GM12878 (cell line): ENCODE data around the gene ERC1. TPM values are rescaled to one million over a fixed set of nuclear protein-coding genes. Genes with fewer than 3 reads are reported as not detected.

ENCODE experiments used
- ATAC-seq: fragments of 200-7000 bp; cut with Tn5 transposase; 3 replicates; pipeline ENCODE4 v1.9.1; 2020; ENCODE audit warnings: mild to moderate bottlenecking, moderate library complexity
- BruUV-seq: library from RNA; stranded (reverse); fragments of 400-500 nt; replicated peaks from 2 replicates; lab custom pipeline; 2021; lab: Mats Ljungman, UMichigan
- CTCF ChIA-PET: fragments of 300-600 bp; sonication (Branson Sonifier 250); formaldehyde crosslinking; extraction: SDS; loops from one replicate; lab custom pipeline; 2021; ENCODE audit warnings: inconsistent platforms; lab: Yijun Ruan, JAX
- POLR2A ChIA-PET: fragments of 350-600 bp; formaldehyde crosslinking; extraction: SDS; loops from one replicate; lab custom pipeline; 2021; ENCODE audit warnings: inconsistent platforms; lab: Charles Lee
- RAD21 ChIA-PET: fragments of 300-600 bp; sonication (Branson Sonifier 250); formaldehyde crosslinking; loops from one replicate; lab custom pipeline; 2023; ENCODE audit warnings: antibody characterized with exemption; ENCODE audit not compliant: unreplicated experiment; lab: Charles Lee
- SMC1A ChIA-PET: fragments of 300-600 bp; sonication (Branson Sonifier 250); formaldehyde crosslinking; loops from one replicate; lab custom pipeline; 2023; ENCODE audit not compliant: unreplicated experiment, uncharacterized antibody; lab: Charles Lee
- DNase-seq: peaks from one replicate; pipeline ENCODE4 v3.0.0-alpha.2; 2011; ENCODE audit warnings: low read depth, low spot score
- FAIRE-seq: peaks from 3 replicates; lab custom pipeline; 2011; peaks lifted over from hg19 to GRCh38; lab: Jason Lieb, UNC
- H2AFZ ChIP-seq: 2 replicates; pipeline ENCODE4 v1.6.0; 2011; ENCODE audit warnings: low read depth, low read length, control low read depth; ENCODE audit not compliant: control insufficient read depth
- H3K27ac ChIP-seq: 2 replicates; pipeline ENCODE4 v1.5.1; 2011; ENCODE audit warnings: control low read depth; ENCODE audit not compliant: control insufficient read depth, insufficient read depth
- H3K27me3 ChIP-seq, 2 experiments: replicated peaks in 1 of 2; 2 replicates each; pipeline versions ENCODE4 v1.6.0 to v1.6.1; 2011; ENCODE audit warnings: low read length in 1 of 2; ENCODE audit not compliant: control insufficient read depth in 2 of 2, insufficient read depth in 2 of 2
- H3K36me3 ChIP-seq, 2 experiments: 2 replicates each; pipeline ENCODE4 v1.5.1; 2011; ENCODE audit warnings: low read length in 1 of 2; ENCODE audit not compliant: control insufficient read depth in 2 of 2, insufficient read depth in 2 of 2
- H3K4me1 ChIP-seq: 2 replicates; pipeline ENCODE4 v1.6.1; 2011; ENCODE audit warnings: mild to moderate bottlenecking, low read length, moderate library complexity, mixed read lengths; ENCODE audit not compliant: control insufficient read depth, insufficient read depth
- H3K4me2 ChIP-seq: 2 replicates; pipeline ENCODE4 v1.6.0; 2011; ENCODE audit warnings: control low read depth; ENCODE audit not compliant: control insufficient read depth, insufficient read depth
- H3K4me3 ChIP-seq: fragments of 200-600 bp; sonication (generic); 2 replicates; pipeline ENCODE4 v1.5.1; 2016
- H3K79me2 ChIP-seq: 2 replicates; pipeline ENCODE4 v1.6.0; 2011; ENCODE audit warnings: low read length; ENCODE audit not compliant: control insufficient read depth, insufficient read depth
- H3K9ac ChIP-seq: 2 replicates; pipeline ENCODE4 v1.8.0; 2011; ENCODE audit warnings: low read length, control low read depth, mixed read lengths; ENCODE audit not compliant: control insufficient read depth, insufficient read depth
- H3K9me3 ChIP-seq: replicated peaks from 3 replicates; pipeline ENCODE4 v1.5.1; 2011; ENCODE audit warnings: mild to moderate bottlenecking, low read length; ENCODE audit not compliant: control insufficient read depth, insufficient read depth
- H4K20me1 ChIP-seq: 2 replicates; pipeline ENCODE4 v1.6.0; 2011; ENCODE audit not compliant: control insufficient read depth, insufficient read depth
- BHLHE40 ChIP-seq, 2 experiments: fragments of 450-650 bp in 1 of 2; IDR thresholded peaks; 2 replicates each; pipeline ENCODE4 v1.6.1; 2011 to 2017; ENCODE audit warnings: low read depth in 2 of 2, borderline replicate concordance in 1 of 2, improper control_type of control experiment in 1 of 2, low read length in 1 of 2, mild to moderate bottlenecking in 1 of 2
- CBFB ChIP-seq: IDR thresholded peaks from 2 replicates; pipeline ENCODE4 v1.6.1; 2016; ENCODE audit warnings: antibody characterized with exemption, low read depth
- DPF2 ChIP-seq: fragments of 450-650 bp; IDR thresholded peaks from 2 replicates; pipeline ENCODE4 v1.6.1; 2017; ENCODE audit warnings: mild to moderate bottlenecking
- EED ChIP-seq: sonication (generic); IDR thresholded peaks from 2 replicates; pipeline ENCODE4 v1.6.1; 2016; ENCODE audit warnings: antibody characterized with exemption, low read depth
- HCFC1 ChIP-seq: fragments of 150-350 bp; IDR thresholded peaks from 2 replicates; pipeline ENCODE4 v1.6.1; 2014; ENCODE audit warnings: low read length
- IKZF1 ChIP-seq: fragments of 450-650 bp; conservative IDR thresholded peaks from 2 replicates; pipeline ENCODE4 v1.6.1; 2017; ENCODE audit warnings: antibody characterized with exemption, mild to moderate bottlenecking
- IKZF2 ChIP-seq, 2 experiments: fragments of 450-650 bp; IDR thresholded peaks; 2 replicates each; pipeline ENCODE4 v1.6.1; 2017; ENCODE audit warnings: mild to moderate bottlenecking in 2 of 2, moderate library complexity in 2 of 2
- MEF2B ChIP-seq: fragments of 450-650 bp; IDR thresholded peaks from 2 replicates; pipeline ENCODE4 v1.6.1; 2018; ENCODE audit warnings: mild to moderate bottlenecking, moderate library complexity; ENCODE audit not compliant: partially characterized antibody, poor library complexity, severe bottlenecking
- MTA2 ChIP-seq: fragments of 450-650 bp; IDR thresholded peaks from 2 replicates; pipeline ENCODE4 v1.6.1; 2016; ENCODE audit warnings: low read depth, mild to moderate bottlenecking, moderate library complexity
- RBBP5 ChIP-seq: fragments of 200-600 bp; sonication (generic); conservative IDR thresholded peaks from 2 replicates; pipeline ENCODE4 v1.6.1; 2016
- RELA ChIP-seq: fragments of 450-650 bp; IDR thresholded peaks from 2 replicates; pipeline ENCODE4 v1.8.0; 2014; ENCODE audit warnings: borderline replicate concordance; ENCODE audit not compliant: partially characterized antibody
- RELB ChIP-seq: fragments of 450-650 bp; IDR thresholded peaks from 2 replicates; pipeline ENCODE4 v1.6.1; 2017; ENCODE audit warnings: low read depth, mild to moderate bottlenecking, moderate library complexity
- SKIL ChIP-seq: fragments of 450-650 bp; IDR thresholded peaks from 2 replicates; pipeline ENCODE4 v1.6.1; 2017; ENCODE audit warnings: mild to moderate bottlenecking, low read depth, inconsistent platforms; ENCODE audit not compliant: poor library complexity, severe bottlenecking
- ZZZ3 ChIP-seq: IDR thresholded peaks from 2 replicates; pipeline ENCODE4 v1.6.1; 2011; ENCODE audit warnings: low read depth; ENCODE audit not compliant: control insufficient read depth, insufficient read length
- WGBS: methylation state at CpG from one replicate; pipeline ENCODE4 v1.1.6; 2016; ENCODE audit warnings: low lambda C conversion rate; ENCODE audit not compliant: insufficient replicate concordance, insufficient coverage; ENCODE audit errors: missing lambda C conversion rate; 5-methylcytosine and 5-hydroxymethylcytosine counted together
- in situ Hi-C: fragments of 300-500 bp; cut with MboI; formaldehyde crosslinking; loops from 9 replicates; pipeline ENCODE4 v1.14.3; 2018; ENCODE audit warnings: mixed read lengths
- intact Hi-C: fragments of 100-400 bp; cut with micrococcal nuclease; formaldehyde crosslinking; loops from one replicate; pipeline ENCODE4 v1.14.2; 2022; ENCODE audit not compliant: unreplicated experiment
- polyA plus RNA-seq, 11 experiments: library from polyadenylated mRNA; depleted of rRNA in 4 of 11; unstranded in 6 of 11; stranded (reverse) in 5 of 11; fragments of >200 nt; fragmentation: Nextera tagmentation in 4 of 11; fragmentation: Illumina TruSeq in 1 of 11; extraction: Ambion mirVana in 4 of 11; extraction: Trizol in 1 of 11; gene quantifications; 1 replicate in 1 of 11; 2 replicates in 10 of 11; pipeline versions ENCODE4 v1.2.1 to v1.2.3, GENCODE V29; 2011 to 2016; ENCODE audit warnings: inconsistent platforms in 2 of 11, missing spikeins in 2 of 11, low read depth in 1 of 11
- total RNA-seq, 4 experiments: library from RNA; depleted of rRNA in 3 of 4; stranded (reverse); fragments of >200 nt in 3 of 4; fragmentation: Illumina TruSeq in 1 of 4; extraction: Trizol in 1 of 4; gene quantifications; 2 replicates each; pipeline versions ENCODE4 v1.2.1 to v1.2.3, GENCODE V29; 2013 to 2021
- TF ChIP-seq, protein P1 (sequence below): fragments of 450-650 bp; IDR thresholded peaks from 2 replicates; pipeline ENCODE4 v1.6.1; 2016; ENCODE audit warnings: mild to moderate bottlenecking
- TF ChIP-seq, protein P2 (sequence below): fragments of 450-650 bp; IDR thresholded peaks from 2 replicates; pipeline ENCODE4 v1.6.1; 2018; ENCODE audit warnings: mild to moderate bottlenecking, low read depth, moderate library complexity; ENCODE audit not compliant: partially characterized antibody

Gene ERC1
- total and polyA plus RNA-seq, 10 of the 15 experiments (the other 5 are each of a cell fraction or from before 2014, with no cell fraction given), result 0.75 to 8.0 (median 5.0) TPM

- DNase-seq, result peak; percentile 54
- Histone ChIP-seq H3K4me1 (peaks cover 37% of the 10 kb centered on the region), H3K9ac (peak overlapping the region; percentile 66; the same call in 1 of the 2 replicates), H3K9me3 (no peaks in the 10 kb centered on the region), H3K4me2 (peak overlapping the region; percentile 100), H2AFZ (peak overlapping the region; percentile 15; the same call in 1 of the 2 replicates), H3K27me3 (no peaks in the 10 kb centered on the region), H3K4me3 (peak overlapping the region; percentile 28; the same call in 1 of the 2 replicates), H3K79me2 (peaks cover 34% of the 10 kb centered on the region), H3K27ac (peak overlapping the region; percentile 37), H4K20me1 (no peaks in the 10 kb centered on the region), H3K36me3 (no peaks in the 10 kb centered on the region)
- ChIA-PET CTCF (interaction anchor here (0.8 to 5.4 kb wide), 9 partner anchors 11 to 426 kb away, joined by 3 to 55 read pairs (median 5); no protein-coding TSS in a partner anchor), RAD21 (interaction anchor here (0.6 to 6.3 kb wide), 11 partner anchors 18 to 416 kb away, joined by 3 to 55 read pairs (median 5); no protein-coding TSS in a partner anchor), SMC1A (interaction anchor here (0.9 to 6.3 kb wide), 17 partner anchors 9 to 442 kb away, joined by 3 to 56 read pairs (median 6); no protein-coding TSS in a partner anchor), POLR2A (interaction anchor here (0.5 to 4.7 kb wide), 11 partner anchors 8 to 857 kb away, joined by 3 to 43 read pairs (median 4); no protein-coding TSS in a partner anchor)
- BruUV-seq, result no TSS peak
- no peak for FAIRE-seq
- intact Hi-C loops (loop anchor here (5.0 kb wide), 2 partner anchors 112 to 417 kb away; no protein-coding TSS in a partner anchor), in situ Hi-C loops (no loop called here)
- ATAC-seq, result peak; percentile 50
- WGBS, result 2% methylated on average over 3 of the region's 3 CpGs
- peak; percentile 65 for TF ChIP-seq IKZF1
- no peak for TF ChIP-seq ZZZ3
- TF ChIP-seq RELB, result peak; percentile 11; the same call in 1 of the 2 replicates
- TF ChIP-seq CBFB, result no peak; the same call in 1 of the 2 replicates
- no peak for TF ChIP-seq RBBP5
- 0 out of 2 replicates have a peak, but pooled peaks have one; percentile 16 for TF ChIP-seq MTA2
- no peak for TF ChIP-seq HCFC1
- TF ChIP-seq IKZF2 (IDR thresholded peaks at IDR 0.05), result peak; percentile 62 to 69; a peak in 2 of 4 replicates
- no peak for TF ChIP-seq RELA
- TF ChIP-seq, protein P1, sequence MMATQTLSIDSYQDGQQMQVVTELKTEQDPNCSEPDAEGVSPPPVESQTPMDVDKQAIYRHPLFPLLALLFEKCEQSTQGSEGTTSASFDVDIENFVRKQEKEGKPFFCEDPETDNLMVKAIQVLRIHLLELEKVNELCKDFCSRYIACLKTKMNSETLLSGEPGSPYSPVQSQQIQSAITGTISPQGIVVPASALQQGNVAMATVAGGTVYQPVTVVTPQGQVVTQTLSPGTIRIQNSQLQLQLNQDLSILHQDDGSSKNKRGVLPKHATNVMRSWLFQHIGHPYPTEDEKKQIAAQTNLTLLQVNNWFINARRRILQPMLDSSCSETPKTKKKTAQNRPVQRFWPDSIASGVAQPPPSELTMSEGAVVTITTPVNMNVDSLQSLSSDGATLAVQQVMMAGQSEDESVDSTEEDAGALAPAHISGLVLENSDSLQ, result peak; percentile 48; the same call in 1 of the 2 replicates
- TF ChIP-seq SKIL, result no peak
- peak; percentile 60 for TF ChIP-seq MEF2B
- TF ChIP-seq EED, result peak; percentile 45; the same call in 1 of the 2 replicates
- peak; percentile 13 to 22; a peak in 1 of 4 replicates for TF ChIP-seq BHLHE40 (IDR thresholded peaks at IDR 0.05; ENCODE audit: borderline replicate concordance in 1 of 2, low read depth in 2 of 2, low read length in 1 of 2)
- TF ChIP-seq, protein P2, sequence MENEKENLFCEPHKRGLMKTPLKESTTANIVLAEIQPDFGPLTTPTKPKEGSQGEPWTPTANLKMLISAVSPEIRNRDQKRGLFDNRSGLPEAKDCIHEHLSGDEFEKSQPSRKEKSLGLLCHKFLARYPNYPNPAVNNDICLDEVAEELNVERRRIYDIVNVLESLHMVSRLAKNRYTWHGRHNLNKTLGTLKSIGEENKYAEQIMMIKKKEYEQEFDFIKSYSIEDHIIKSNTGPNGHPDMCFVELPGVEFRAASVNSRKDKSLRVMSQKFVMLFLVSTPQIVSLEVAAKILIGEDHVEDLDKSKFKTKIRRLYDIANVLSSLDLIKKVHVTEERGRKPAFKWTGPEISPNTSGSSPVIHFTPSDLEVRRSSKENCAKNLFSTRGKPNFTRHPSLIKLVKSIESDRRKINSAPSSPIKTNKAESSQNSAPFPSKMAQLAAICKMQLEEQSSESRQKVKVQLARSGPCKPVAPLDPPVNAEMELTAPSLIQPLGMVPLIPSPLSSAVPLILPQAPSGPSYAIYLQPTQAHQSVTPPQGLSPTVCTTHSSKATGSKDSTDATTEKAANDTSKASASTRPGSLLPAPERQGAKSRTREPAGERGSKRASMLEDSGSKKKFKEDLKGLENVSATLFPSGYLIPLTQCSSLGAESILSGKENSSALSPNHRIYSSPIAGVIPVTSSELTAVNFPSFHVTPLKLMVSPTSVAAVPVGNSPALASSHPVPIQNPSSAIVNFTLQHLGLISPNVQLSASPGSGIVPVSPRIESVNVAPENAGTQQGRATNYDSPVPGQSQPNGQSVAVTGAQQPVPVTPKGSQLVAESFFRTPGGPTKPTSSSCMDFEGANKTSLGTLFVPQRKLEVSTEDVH, result no peak
- TF ChIP-seq DPF2, result peak; percentile 32; the same call in 1 of the 2 replicates
These were observed 543.7 kb downstream of the ERC1 start for GRCh38 chr12:1534748-1535147.
